ENCODE measurements around the gene RTP3.
"Not testable (repeated sequence)": the region's sequence is repeated elsewhere in the genome, so short reads cannot be mapped to it uniquely, and the experiment has no call there.

Gene RTP3

GRCh38 chr3:46538803-46539442 is 41.1 kb downstream of the RTP3 start:
- in situ Hi-C loops (cut with HindIII; ENCODE audit: low pct_unique_long_range_greater_than_20kb, low sequenced_read_pairs): no loop called here
- no peak for DNase-seq (ENCODE audit: low read depth in 1 of 2, low spot score in 1 of 2)
- no peak for TF ChIP-seq JUND (IDR thresholded peaks at IDR 0.05; ENCODE audit: low read depth)

- in situ Hi-C loops (cut with HindIII; ENCODE audit: low pct_unique_long_range_greater_than_20kb, low sequenced_read_pairs): no loop called here
- no peak for TF ChIP-seq JUND (IDR thresholded peaks at IDR 0.05; ENCODE audit: low read depth)
- no peak for DNase-seq (ENCODE audit: low read depth in 1 of 2, low spot score in 1 of 2)
Observed at GRCh38 chr3:46539443-46540005, 41.7 kb downstream of the RTP3 start.

- in situ Hi-C loops (cut with HindIII; ENCODE audit: low pct_unique_long_range_greater_than_20kb, low sequenced_read_pairs): no loop called here
- no peak for DNase-seq (ENCODE audit: low read depth in 1 of 2, low spot score in 1 of 2)
- no peak for TF ChIP-seq JUND (IDR thresholded peaks at IDR 0.05; ENCODE audit: low read depth)
Observed at GRCh38 chr3:46540550-46540949, 42.8 kb downstream of the RTP3 start.

GRCh38 chr3:46541835-46542234 is 44.1 kb downstream of the RTP3 start:
- no peak for DNase-seq (ENCODE audit: low read depth in 1 of 2, low spot score in 1 of 2)
- in situ Hi-C loops (cut with HindIII; ENCODE audit: low pct_unique_long_range_greater_than_20kb, low sequenced_read_pairs): no loop called here
- TF ChIP-seq JUND (IDR thresholded peaks at IDR 0.05; ENCODE audit: low read depth): no peak

- DNase-seq (ENCODE audit: low read depth in 1 of 2, low spot score in 1 of 2): no peak
- no peak for TF ChIP-seq JUND (IDR thresholded peaks at IDR 0.05; ENCODE audit: low read depth)
- in situ Hi-C loops (cut with HindIII; ENCODE audit: low pct_unique_long_range_greater_than_20kb, low sequenced_read_pairs): no loop called here
Observed at GRCh38 chr3:46542344-46542743, 44.6 kb downstream of the RTP3 start.

GRCh38 chr3:46542801-46543201 is 45.0 kb downstream of the RTP3 start:
- no peak for TF ChIP-seq JUND (IDR thresholded peaks at IDR 0.05; ENCODE audit: low read depth)
- no peak for DNase-seq (ENCODE audit: low read depth in 1 of 2, low spot score in 1 of 2)
- in situ Hi-C loops (cut with HindIII; ENCODE audit: low pct_unique_long_range_greater_than_20kb, low sequenced_read_pairs): no loop called here

- in situ Hi-C loops (cut with HindIII; ENCODE audit: low pct_unique_long_range_greater_than_20kb, low sequenced_read_pairs): no loop called here
- no peak for TF ChIP-seq JUND (IDR thresholded peaks at IDR 0.05; ENCODE audit: low read depth)
- DNase-seq (ENCODE audit: low read depth in 1 of 2, low spot score in 1 of 2): no peak
Observed at GRCh38 chr3:46544771-46545503, 47.2 kb downstream of the RTP3 start.

- in situ Hi-C loops (cut with HindIII; ENCODE audit: low pct_unique_long_range_greater_than_20kb, low sequenced_read_pairs): no loop called here
- DNase-seq (ENCODE audit: low read depth in 1 of 2, low spot score in 1 of 2): no peak
- no peak for TF ChIP-seq JUND (IDR thresholded peaks at IDR 0.05; ENCODE audit: low read depth)
Observed at GRCh38 chr3:46545818-46546630, 48.2 kb downstream of the RTP3 start.

GRCh38 chr3:46546896-46547440 is 49.2 kb downstream of the RTP3 start:
- in situ Hi-C loops (cut with HindIII; ENCODE audit: low pct_unique_long_range_greater_than_20kb, low sequenced_read_pairs): no loop called here
- no peak for TF ChIP-seq JUND (IDR thresholded peaks at IDR 0.05; ENCODE audit: low read depth)
- no peak for DNase-seq (ENCODE audit: low read depth in 1 of 2, low spot score in 1 of 2)

- DNase-seq (ENCODE audit: low read depth in 1 of 2, low spot score in 1 of 2): not testable (repeated sequence)
Observed at GRCh38 chr3:46548611-46549010, 50.8 kb downstream of the RTP3 start.

GRCh38 chr3:46549408-46549904 is 51.7 kb downstream of the RTP3 start:
- in situ Hi-C loops (cut with HindIII; ENCODE audit: low pct_unique_long_range_greater_than_20kb, low sequenced_read_pairs): no loop called here

More at GRCh38 chr3:46548611-46549010, 50.8 kb downstream of the RTP3 start:
- in situ Hi-C loops (cut with HindIII; ENCODE audit: low pct_unique_long_range_greater_than_20kb, low sequenced_read_pairs): not testable (repeated sequence)

GRCh38 chr3:46549989-46550388 is 52.2 kb downstream of the RTP3 start:
- in situ Hi-C loops (cut with HindIII; ENCODE audit: low pct_unique_long_range_greater_than_20kb, low sequenced_read_pairs): no loop called here
- DNase-seq (ENCODE audit: low read depth in 1 of 2, low spot score in 1 of 2): no peak
- TF ChIP-seq JUND (IDR thresholded peaks at IDR 0.05; ENCODE audit: low read depth): no peak

More at GRCh38 chr3:46549408-46549904, 51.7 kb downstream of the RTP3 start:
- no peak for DNase-seq (ENCODE audit: low read depth in 1 of 2, low spot score in 1 of 2)
- no peak for TF ChIP-seq JUND (IDR thresholded peaks at IDR 0.05; ENCODE audit: low read depth)
